Gastroesophageal sphincter (tissue), 4 donors: Measurements from ENCODE around the gene OPCML. TPM values are rescaled to one million over a fixed set of nuclear protein-coding genes. Genes with fewer than 3 reads are reported as not detected.

Experiments
- ATAC-seq: fragments of 150-250 bp; one replicate; pipeline ENCODE4 v1.9.1; 2016; ENCODE audit warnings: mild to moderate bottlenecking, moderate library complexity
- H3K27ac ChIP-seq, 4 donors: fragments of 200-600 bp; sonication (generic) in 3 of 4; 1 replicate in 3 of 4; 2 replicates in 1 of 4; pipeline ENCODE4 v1.5.1; 2016 to 2019
- H3K27me3 ChIP-seq: fragments of 200-600 bp; sonication (generic); one replicate; pipeline ENCODE4 v1.5.1; 2019
- H3K36me3 ChIP-seq, 2 donors: fragments of 200-600 bp; sonication (generic); one replicate each; pipeline ENCODE4 v1.5.1; 2019; ENCODE audit warnings: control low read depth in 1 of 2
- H3K4me1 ChIP-seq, 3 donors: fragments of 200-600 bp; sonication (generic); 1 replicate in 2 of 3; 2 replicates in 1 of 3; pipeline ENCODE4 v1.5.1; 2016 to 2019; ENCODE audit warnings: control low read depth in 2 of 3
- H3K4me3 ChIP-seq, 2 donors: fragments of 200-600 bp; sonication (generic); one replicate each; pipeline ENCODE4 v1.5.1; 2019; ENCODE audit warnings: mild to moderate bottlenecking in 1 of 2, moderate library complexity in 1 of 2
- H3K9me3 ChIP-seq, 3 donors: fragments of 200-600 bp; sonication (generic); one replicate each; pipeline ENCODE4 v1.5.1; 2017 to 2019; ENCODE audit warnings: control low read depth in 2 of 3
- EP300 ChIP-seq: sonication (generic); formaldehyde crosslinking; IDR thresholded peaks from one replicate; pipeline ENCODE4 v1.6.1; 2017; ENCODE audit warnings: antibody characterized with exemption, mild to moderate bottlenecking
- POLR2A ChIP-seq, 2 donors: fragments of 450-650 bp; IDR thresholded peaks; one replicate each; pipeline ENCODE4 v1.6.1; 2017; ENCODE audit warnings: antibody characterized with exemption in 2 of 2, mild to moderate bottlenecking in 2 of 2, moderate library complexity in 1 of 2
- POLR2AphosphoS5 ChIP-seq: sonication (generic); formaldehyde crosslinking; IDR thresholded peaks from one replicate; pipeline ENCODE4 v1.6.1; 2017; ENCODE audit warnings: antibody characterized with exemption
- WGBS, 2 donors: methylation state at CpG; one replicate each; pipeline ENCODE4 v1.1.5; 2018; ENCODE audit warnings: low coverage in 1 of 2; 5-methylcytosine and 5-hydroxymethylcytosine counted together
- total RNA-seq, 4 donors: library from RNA; depleted of rRNA; stranded (reverse); fragments of >200 nt; gene quantifications; one replicate each; pipeline ENCODE4 v1.1.0, GENCODE V29; 2016
- TF ChIP-seq, protein P1 (sequence below), 4 experiments: fragments of 200-600 bp in 2 of 4; fragments of 450-650 bp in 2 of 4; sonication (generic) in 1 of 4; IDR thresholded peaks; one replicate each; pipeline ENCODE4 v1.5.1; 2017 to 2019; ENCODE audit warnings: antibody characterized with exemption in 4 of 4, mild to moderate bottlenecking in 2 of 4, moderate library complexity in 2 of 4

The OPCML gene
- total RNA-seq, 4 donors from 2014 or later: 0.13 to 0.93 (median 0.33) TPM

GRCh38 chr11:133011604-133012003 is 520.7 kb downstream of the OPCML start:
- no peak for ATAC-seq
- H3K4me1 ChIP-seq: no peaks in the 10 kb centered on the region
- H3K36me3 ChIP-seq: no peaks in the 10 kb centered on the region
- no peak overlapping the region for H3K27ac ChIP-seq
- peaks cover 8% of the 10 kb centered on the region for H3K27me3 ChIP-seq
- H3K9me3 ChIP-seq: no peaks in the 10 kb centered on the region
- 62 to 64% methylated on average over 2 of the region's 2 CpGs for WGBS, 2 donors
- no peak overlapping the region for H3K4me3 ChIP-seq
- TF ChIP-seq POLR2AphosphoS5: no peak
- TF ChIP-seq, protein P1, sequence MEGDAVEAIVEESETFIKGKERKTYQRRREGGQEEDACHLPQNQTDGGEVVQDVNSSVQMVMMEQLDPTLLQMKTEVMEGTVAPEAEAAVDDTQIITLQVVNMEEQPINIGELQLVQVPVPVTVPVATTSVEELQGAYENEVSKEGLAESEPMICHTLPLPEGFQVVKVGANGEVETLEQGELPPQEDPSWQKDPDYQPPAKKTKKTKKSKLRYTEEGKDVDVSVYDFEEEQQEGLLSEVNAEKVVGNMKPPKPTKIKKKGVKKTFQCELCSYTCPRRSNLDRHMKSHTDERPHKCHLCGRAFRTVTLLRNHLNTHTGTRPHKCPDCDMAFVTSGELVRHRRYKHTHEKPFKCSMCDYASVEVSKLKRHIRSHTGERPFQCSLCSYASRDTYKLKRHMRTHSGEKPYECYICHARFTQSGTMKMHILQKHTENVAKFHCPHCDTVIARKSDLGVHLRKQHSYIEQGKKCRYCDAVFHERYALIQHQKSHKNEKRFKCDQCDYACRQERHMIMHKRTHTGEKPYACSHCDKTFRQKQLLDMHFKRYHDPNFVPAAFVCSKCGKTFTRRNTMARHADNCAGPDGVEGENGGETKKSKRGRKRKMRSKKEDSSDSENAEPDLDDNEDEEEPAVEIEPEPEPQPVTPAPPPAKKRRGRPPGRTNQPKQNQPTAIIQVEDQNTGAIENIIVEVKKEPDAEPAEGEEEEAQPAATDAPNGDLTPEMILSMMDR (IDR thresholded peaks at IDR 0.05): no peak
- TF ChIP-seq EP300: no peak
- no peak for TF ChIP-seq POLR2A (IDR thresholded peaks at IDR 0.05)

DNA sequence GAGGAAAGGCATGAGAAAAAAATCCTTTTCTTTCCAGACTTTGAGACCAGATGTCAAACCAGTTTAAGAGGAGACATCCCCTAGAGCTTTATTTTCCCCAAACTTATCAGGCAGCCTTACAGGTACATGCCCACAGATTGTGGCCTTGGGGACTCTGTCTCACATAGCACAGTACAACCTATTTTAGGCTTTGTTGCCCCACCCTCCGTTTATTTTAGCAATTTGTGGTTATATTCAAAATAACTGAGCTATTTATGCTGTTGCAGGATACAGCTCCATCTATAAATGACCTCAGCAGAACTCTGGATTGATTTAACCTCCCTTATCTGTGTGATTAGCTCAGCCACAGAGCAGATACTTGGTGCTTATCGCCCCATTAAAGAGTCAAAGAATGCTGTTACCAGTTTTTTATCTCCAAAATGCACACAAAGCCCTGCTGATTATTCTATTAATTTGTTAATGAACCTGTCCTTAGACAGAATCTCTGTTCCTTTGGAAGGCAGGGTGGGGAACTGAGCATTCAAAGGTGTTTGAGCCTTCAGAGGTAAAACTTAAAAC is 525.2 kb downstream of the OPCML start:
- TF ChIP-seq, protein P1 (IDR thresholded peaks at IDR 0.05): no peak
- TF ChIP-seq POLR2AphosphoS5 (no peak), EP300 (no peak), POLR2A (IDR thresholded peaks at IDR 0.05) (no peak)
- Histone ChIP-seq H3K4me1 (no peaks in the 10 kb centered on the region), H3K27ac (no peak overlapping the region), H3K27me3 (peaks cover 8% of the 10 kb centered on the region), H3K9me3 (no peaks in the 10 kb centered on the region), H3K36me3 (no peaks in the 10 kb centered on the region), H3K4me3 (no peak overlapping the region)
- WGBS, 2 donors: 56 to 67% methylated on average over 2 of the region's 2 CpGs
- ATAC-seq: no peak

DNA sequence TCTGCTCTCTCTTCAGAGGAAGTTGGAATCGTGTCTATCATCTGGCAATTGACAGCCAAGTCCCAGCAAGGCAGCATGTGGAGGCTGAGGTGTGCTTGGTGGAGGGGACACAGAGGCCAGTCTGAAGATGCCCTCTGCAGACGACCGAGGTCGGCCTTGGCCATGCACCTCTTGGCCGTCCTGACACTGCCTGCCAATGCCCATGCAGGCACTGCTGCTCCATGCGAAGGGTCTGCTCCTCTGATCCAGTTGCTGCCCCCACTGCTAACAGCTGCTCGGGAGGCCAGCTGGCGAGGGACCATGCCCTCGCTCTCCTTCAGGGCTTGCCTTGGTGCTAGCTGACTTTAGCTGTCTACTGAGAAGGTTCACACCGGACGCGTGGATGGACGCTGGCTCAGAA is 527.9 kb downstream of the OPCML start:
- Histone ChIP-seq H3K36me3 (no peaks in the 10 kb centered on the region), H3K9me3 (no peaks in the 10 kb centered on the region), H3K4me1 (no peaks in the 10 kb centered on the region), H3K27ac (no peak overlapping the region), H3K4me3 (no peak overlapping the region), H3K27me3 (peaks cover 8% of the 10 kb centered on the region)
- 92% methylated on average over 7 of the region's 13 CpGs; no CpG with 5 or more reads in 1 of the 2 donors for WGBS, 2 donors
- no peak for ATAC-seq
- TF ChIP-seq POLR2AphosphoS5 (no peak), EP300 (no peak), POLR2A (IDR thresholded peaks at IDR 0.05) (no peak)
- TF ChIP-seq, protein P1 (IDR thresholded peaks at IDR 0.05): no peak

- peaks cover 22% of the 10 kb centered on the region for H3K27me3 ChIP-seq
- 26 to 57% methylated on average over 1 to 5 of the region's 12 CpGs for WGBS, 2 donors
- H3K4me1 ChIP-seq: no peaks in the 10 kb centered on the region
- no peaks in the 10 kb centered on the region for H3K9me3 ChIP-seq
- TF ChIP-seq POLR2AphosphoS5 (no peak), POLR2A (IDR thresholded peaks at IDR 0.05) (no peak), EP300 (no peak)
- TF ChIP-seq, protein P1 (IDR thresholded peaks at IDR 0.05): no peak
- H3K27ac ChIP-seq: no peak overlapping the region
- no peak for ATAC-seq
- no peaks in the 10 kb centered on the region for H3K36me3 ChIP-seq
- H3K4me3 ChIP-seq: no peak overlapping the region
Observed at GRCh38 chr11:132999516-132999915, 532.8 kb downstream of the OPCML start.

DNA sequence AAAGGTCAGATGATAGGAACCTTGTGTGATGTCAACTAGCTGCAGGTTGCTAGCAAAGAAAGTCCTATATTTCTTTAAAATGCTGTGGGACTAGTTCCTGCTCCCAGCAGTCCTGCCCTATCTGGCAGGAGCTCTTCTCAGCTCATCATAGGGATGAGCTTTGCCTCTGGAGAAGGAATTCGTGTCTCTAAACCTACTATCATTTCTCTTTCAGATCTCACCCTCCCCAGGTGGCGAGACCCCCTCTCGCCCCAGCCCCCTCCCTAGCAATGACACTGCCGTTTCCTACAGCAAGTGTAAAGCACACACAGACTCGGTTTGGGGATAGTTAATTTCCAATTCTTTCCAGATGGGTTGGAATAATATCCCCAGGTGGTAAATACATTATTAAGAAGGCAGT is 533.3 kb downstream of the OPCML start:
- TF ChIP-seq POLR2AphosphoS5: no peak
- TF ChIP-seq POLR2A (IDR thresholded peaks at IDR 0.05): no peak
- TF ChIP-seq, protein P1 (IDR thresholded peaks at IDR 0.05): no peak
- TF ChIP-seq EP300: no peak
- WGBS, 2 donors: 17 to 36% methylated on average over 1 to 2 of the region's 5 CpGs

More for the DNA sequence above, 533.3 kb downstream of the OPCML start:
- Histone ChIP-seq H3K4me3 (no peak overlapping the region), H3K4me1 (peaks cover 0 to 4% (median 0%) of the 10 kb centered on the region in 3 donors), H3K27me3 (peaks cover 27% of the 10 kb centered on the region), H3K27ac (no peak overlapping the region), H3K36me3 (no peaks in the 10 kb centered on the region), H3K9me3 (no peaks in the 10 kb centered on the region)
- no peak for ATAC-seq
